Stimulated activated CD8-positive, alpha-beta memory T cell treated with anti-CD3 and anti-CD28 coated beads, Interleukin-15, amount 100 ng/mL, for 48 hours (primary cell): Measurements from ENCODE around the gene DPP10.
"Not testable (repeated sequence)": the region's sequence is repeated elsewhere in the genome, so short reads cannot be mapped to it uniquely, and the experiment has no call there.

Source experiments
- DNase-seq, 2 donors: peaks; one replicate each; pipeline ENCODE4 v3.0.0-alpha.2; 2020; ENCODE audit warnings: low read depth in 2 of 2

Gene DPP10

DNA sequence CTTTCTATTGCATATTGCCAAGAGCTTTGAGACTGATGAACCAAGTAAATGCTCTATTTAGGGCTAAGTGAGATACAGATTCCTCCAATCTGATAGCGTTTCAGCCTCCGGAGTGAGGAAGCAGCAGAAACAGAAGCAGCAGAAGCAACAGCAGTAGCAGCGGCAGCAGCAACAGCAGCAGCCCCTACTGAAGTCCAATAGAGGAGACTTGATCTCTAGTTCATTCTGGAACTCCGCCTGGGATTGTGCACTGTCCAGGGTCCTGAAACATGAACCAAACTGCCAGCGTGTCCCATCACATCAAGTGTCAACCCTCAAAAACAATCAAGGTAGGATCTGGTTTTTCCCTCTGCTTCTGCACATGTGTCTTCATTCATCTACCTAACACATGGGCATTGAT is at the start of gene DPP10:
DPP10 (plus strand) TSS at position 132 of the 400 bp plus-strand sequence.
- no peak for DNase-seq

GRCh38 chr2:114400890-114401289 is 41.6 kb upstream of the DPP10 start:
- DNase-seq: no peak

GRCh38 chr2:114405247-114406116 is 37.0 kb upstream of the DPP10 start:
- DNase-seq: no peak

DNA sequence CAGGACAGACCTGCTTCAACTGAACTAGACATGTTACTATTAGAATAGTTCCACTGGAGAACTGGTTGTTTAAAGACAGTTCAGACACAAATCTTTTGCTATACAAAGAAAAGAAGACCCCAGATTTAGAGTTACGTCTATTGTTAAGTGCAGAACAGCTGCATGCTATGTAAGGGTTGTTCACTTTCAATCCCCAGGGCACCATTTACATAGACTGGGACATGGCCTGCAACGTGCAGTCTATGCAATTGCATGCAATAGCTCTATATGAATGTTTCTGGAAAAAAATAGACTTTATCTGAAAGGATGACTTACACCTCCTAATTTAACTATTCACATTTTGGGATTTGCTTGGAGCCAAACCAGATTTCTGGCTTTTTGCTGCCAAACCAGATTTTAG is 36.1 kb upstream of the DPP10 start:
- DNase-seq: no peak

GRCh38 chr2:114407353-114407752 is 35.1 kb upstream of the DPP10 start:
- not testable (repeated sequence) for DNase-seq

GRCh38 chr2:114421781-114422180 is 20.7 kb upstream of the DPP10 start:
- no peak for DNase-seq

DNA sequence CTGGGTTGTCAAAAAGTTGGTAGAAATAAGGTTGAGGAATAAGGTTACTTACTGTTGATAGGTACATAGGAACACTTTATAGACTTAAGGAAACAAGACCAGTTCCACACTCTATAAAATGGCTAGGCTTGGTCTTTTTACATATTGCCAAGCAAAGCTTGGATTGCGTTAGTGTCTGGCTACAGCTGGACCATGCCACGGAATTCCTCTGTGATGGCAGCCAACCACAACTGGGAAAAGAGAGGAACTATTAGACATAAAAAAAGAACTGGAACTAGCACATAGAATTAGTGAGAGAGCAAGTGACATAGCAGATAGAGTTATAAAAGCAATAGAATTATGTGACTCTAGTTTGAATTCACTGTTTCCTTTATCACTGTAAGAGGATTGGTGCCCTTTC is 17.7 kb upstream of the DPP10 start:
- DNase-seq: no peak

GRCh38 chr2:114426756-114427155 is 15.7 kb upstream of the DPP10 start:
- DNase-seq: no peak

- no peak for DNase-seq
Observed at GRCh38 chr2:114436329-114436728, 6.1 kb upstream of the DPP10 start.

GRCh38 chr2:114446571-114446970 is 4.1 kb downstream of the DPP10 start:
- no peak for DNase-seq

GRCh38 chr2:114450639-114451038 is 8.2 kb downstream of the DPP10 start:
- DNase-seq: no peak

DNA sequence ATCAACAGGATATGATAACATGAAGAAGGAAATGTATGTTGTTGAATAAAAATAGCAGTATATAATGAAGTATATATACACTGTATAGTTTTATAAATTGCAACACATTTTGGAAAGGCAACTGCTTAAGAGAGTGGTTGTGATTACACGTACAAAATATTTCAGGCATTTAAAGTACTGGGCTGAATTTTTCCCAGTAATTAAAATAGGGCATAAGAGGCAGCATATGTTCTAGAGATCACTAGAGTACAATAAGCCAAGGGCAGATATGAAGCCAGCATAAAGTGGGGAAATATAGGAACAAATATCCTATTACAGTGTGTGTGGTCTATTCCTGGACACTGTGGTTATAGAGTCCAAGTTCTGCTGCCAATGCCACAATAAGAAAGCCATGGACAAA is 14.1 kb downstream of the DPP10 start:
- no peak for DNase-seq

- no peak for DNase-seq
Observed at GRCh38 chr2:114457956-114458355, 15.5 kb downstream of the DPP10 start.

DNA sequence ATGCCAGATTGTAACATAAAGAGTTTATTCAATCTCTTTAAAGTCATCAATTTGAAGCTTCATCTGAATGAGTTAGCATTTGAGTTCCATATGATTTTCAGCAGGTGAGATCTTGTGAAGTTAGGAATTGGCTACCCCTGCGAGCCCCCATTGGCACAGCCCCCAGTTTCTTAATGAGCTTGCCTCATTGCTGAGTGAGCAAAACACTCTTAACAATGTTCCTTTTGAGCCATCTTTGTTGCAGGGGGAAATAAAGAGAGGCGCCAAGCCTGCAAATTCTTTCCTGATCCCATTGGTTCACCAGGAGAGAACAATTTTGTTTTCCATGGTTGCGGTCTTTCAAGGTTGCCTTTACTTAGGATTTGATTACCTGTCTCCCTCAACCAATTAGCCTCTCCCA is 18.7 kb downstream of the DPP10 start:
- no peak for DNase-seq

DNA sequence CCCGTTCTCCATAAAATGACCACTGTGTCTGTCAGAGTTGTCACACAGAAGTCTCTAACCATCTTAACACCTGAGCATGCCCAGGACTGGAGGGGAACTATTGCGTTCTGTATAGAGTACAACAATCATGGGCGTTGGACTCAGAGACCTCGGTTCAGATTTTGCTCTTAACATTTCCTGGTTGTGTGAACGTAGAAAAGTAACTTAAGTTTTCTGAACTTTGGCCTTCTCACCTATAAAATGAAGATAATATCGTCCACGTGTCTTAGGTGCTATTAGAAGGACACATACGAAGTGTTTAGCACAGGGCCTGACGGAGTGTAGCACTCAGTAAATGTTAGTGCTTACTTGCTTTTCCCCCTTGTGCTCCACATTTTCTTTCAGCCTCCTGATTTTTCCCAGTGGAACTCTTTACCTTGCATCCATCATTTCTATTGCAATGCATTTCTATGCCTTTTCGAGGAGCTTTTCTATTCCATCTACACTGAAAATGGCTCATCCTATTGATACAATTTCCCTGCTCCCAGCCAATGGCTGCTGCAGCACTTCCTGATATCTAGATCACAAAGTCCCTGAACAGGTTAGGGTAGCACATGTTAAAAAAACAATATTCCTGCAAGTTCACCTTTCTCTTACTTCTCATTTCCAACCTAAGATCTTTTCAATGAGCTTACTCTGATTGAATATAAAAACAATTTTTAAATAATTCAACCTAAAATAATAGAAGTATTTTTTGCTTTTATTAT is 22.7 kb downstream of the DPP10 start:
- no peak for DNase-seq

GRCh38 chr2:114468343-114468742 is 25.9 kb downstream of the DPP10 start:
- no peak for DNase-seq

- DNase-seq: no peak
Observed at GRCh38 chr2:114472246-114472645, 29.8 kb downstream of the DPP10 start.

GRCh38 chr2:114472726-114473125 is 30.3 kb downstream of the DPP10 start:
- DNase-seq: no peak

- no peak for DNase-seq
Observed at GRCh38 chr2:114488841-114489530, 46.5 kb downstream of the DPP10 start.

DNA sequence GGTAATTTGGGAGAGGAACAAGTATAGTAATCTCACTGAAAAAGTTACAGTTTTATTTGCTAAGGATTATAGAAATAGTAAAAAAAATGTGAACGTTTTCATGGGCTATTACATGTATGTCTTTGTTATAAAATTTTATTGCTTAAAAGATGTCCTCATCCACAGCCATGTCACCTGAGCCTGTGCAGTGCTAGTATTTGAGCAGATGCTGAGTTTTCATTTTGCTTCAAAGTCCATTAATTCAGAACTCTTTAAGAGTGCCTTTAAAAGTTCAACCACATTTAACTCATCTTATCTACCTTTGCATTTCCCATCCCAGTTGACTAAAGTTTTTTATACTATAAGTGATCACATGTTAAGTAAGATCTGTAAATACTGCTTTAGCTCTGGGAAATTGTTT is 52.6 kb downstream of the DPP10 start:
- DNase-seq: no peak

DNA sequence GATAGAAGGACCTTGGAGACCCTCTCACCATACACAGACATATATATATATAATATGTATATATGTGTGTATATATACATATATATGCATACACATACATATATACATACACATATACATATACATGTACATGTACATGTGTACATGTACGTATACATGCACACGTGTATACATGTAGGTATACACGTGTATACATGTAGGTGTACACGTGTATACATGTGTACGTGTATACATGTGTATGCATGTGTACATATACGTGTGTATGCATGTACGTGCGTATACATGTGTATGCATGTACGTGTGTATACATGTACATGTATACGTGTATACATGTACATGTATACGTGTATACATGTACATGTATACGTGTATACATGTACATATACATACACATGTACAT is 54.5 kb downstream of the DPP10 start:
- DNase-seq: no peak

- DNase-seq: no peak
Observed at GRCh38 chr2:114499101-114499500, 56.7 kb downstream of the DPP10 start.

DNA sequence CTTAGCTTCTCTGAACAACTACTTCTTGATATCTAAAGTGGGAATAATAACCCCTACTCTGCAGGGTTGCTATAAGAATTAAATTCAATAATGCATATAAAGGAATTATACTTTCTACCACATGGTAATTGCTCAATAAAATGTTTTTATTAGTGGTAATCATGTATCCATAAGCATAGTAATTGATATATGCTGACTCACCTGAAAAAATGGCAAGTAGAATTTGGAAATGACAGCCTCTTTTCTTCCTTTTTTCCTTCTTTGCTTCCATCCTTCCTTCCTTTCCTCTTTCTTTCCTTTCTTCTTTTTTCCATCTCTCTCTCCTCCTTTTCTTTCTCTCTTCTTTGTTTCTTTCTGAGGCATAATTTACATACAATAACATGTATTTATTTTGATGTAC is 65.3 kb downstream of the DPP10 start:
- DNase-seq: no peak
